Measurements from ENCODE around the gene RBM14.
"Not testable (repeated sequence)": the region's sequence is repeated elsewhere in the genome, so short reads cannot be mapped to it uniquely, and the experiment has no call there.

RBM14 gene

GRCh38 chr11:66579017-66579606, 37.3 kb upstream of the RBM14 start:
- peak overlapping the region; percentile 23 for H3K9ac ChIP-seq (ENCODE audit: insufficient read length, low read depth)
- TF ChIP-seq YY1 (IDR thresholded peaks at IDR 0.05; ENCODE audit: insufficient read depth, insufficient read length) = no peak
- peaks cover 20% of the 10 kb centered on the region for H3K9me3 ChIP-seq (ENCODE audit: insufficient read depth, low read length)
- H3K4me1 ChIP-seq (ENCODE audit: insufficient read depth, insufficient read length) = peaks cover 3% of the 10 kb centered on the region
- H3K4me3 ChIP-seq (ENCODE audit: insufficient read length, low read depth) = no peak overlapping the region
- peaks cover 11% of the 10 kb centered on the region for H3K27me3 ChIP-seq (ENCODE audit: insufficient read depth, insufficient read length)
- peak; percentile 51 for DNase-seq (ENCODE audit: low read depth, low spot score)
- no peaks in the 10 kb centered on the region for H3K36me3 ChIP-seq (ENCODE audit: insufficient read depth, insufficient read length, low read length)

GRCh38 chr11:66580803-66581202, 35.6 kb upstream of the RBM14 start:
- Histone ChIP-seq H3K9ac (ENCODE audit: insufficient read length, low read depth) (no peak overlapping the region), H3K27me3 (ENCODE audit: insufficient read depth, insufficient read length) (peaks cover 11% of the 10 kb centered on the region), H3K4me1 (ENCODE audit: insufficient read depth, insufficient read length) (peaks cover 3% of the 10 kb centered on the region), H3K9me3 (ENCODE audit: insufficient read depth, low read length) (peaks cover 27% of the 10 kb centered on the region), H3K36me3 (ENCODE audit: insufficient read depth, insufficient read length, low read length) (no peaks in the 10 kb centered on the region), H3K4me3 (ENCODE audit: insufficient read length, low read depth) (no peak overlapping the region)
- DNase-seq (ENCODE audit: low read depth, low spot score) = no peak
- TF ChIP-seq SUZ12 (IDR thresholded peaks at IDR 0.05; ENCODE audit: extremely low read depth, insufficient read depth, insufficient read length) (no peak), YY1 (IDR thresholded peaks at IDR 0.05; ENCODE audit: insufficient read depth, insufficient read length) (no peak), ZNF274 (IDR thresholded peaks at IDR 0.05; ENCODE audit: low read depth, low read length) (no peak)

GRCh38 chr11:66581261-66581660, 35.2 kb upstream of the RBM14 start:
- Histone ChIP-seq H3K4me3 (ENCODE audit: insufficient read length, low read depth) (no peak overlapping the region), H3K27me3 (ENCODE audit: insufficient read depth, insufficient read length) (peaks cover 11% of the 10 kb centered on the region), H3K36me3 (ENCODE audit: insufficient read depth, insufficient read length, low read length) (no peaks in the 10 kb centered on the region), H3K9ac (ENCODE audit: insufficient read length, low read depth) (no peak overlapping the region), H3K4me1 (ENCODE audit: insufficient read depth, insufficient read length) (peaks cover 3% of the 10 kb centered on the region), H3K9me3 (ENCODE audit: insufficient read depth, low read length) (peaks cover 32% of the 10 kb centered on the region)
- TF ChIP-seq YY1 (IDR thresholded peaks at IDR 0.05; ENCODE audit: insufficient read depth, insufficient read length) = no peak
- TF ChIP-seq SUZ12 (IDR thresholded peaks at IDR 0.05; ENCODE audit: extremely low read depth, insufficient read depth, insufficient read length) = no peak
- no peak for TF ChIP-seq ZNF274 (IDR thresholded peaks at IDR 0.05; ENCODE audit: low read depth, low read length)
- no peak for DNase-seq (ENCODE audit: low read depth, low spot score)

GRCh38 chr11:66582565-66583147, 33.8 kb upstream of the RBM14 start:
- H3K4me1 ChIP-seq (ENCODE audit: insufficient read depth, insufficient read length); H3K9ac ChIP-seq (ENCODE audit: insufficient read length, low read depth); DNase-seq (ENCODE audit: low read depth, low spot score); H3K4me3 ChIP-seq (ENCODE audit: insufficient read length, low read depth); H3K36me3 ChIP-seq (ENCODE audit: insufficient read depth, insufficient read length, low read length): not testable (repeated sequence)
- H3K27me3 ChIP-seq (ENCODE audit: insufficient read depth, insufficient read length) = peaks cover 11% of the 10 kb centered on the region
- peaks cover 38% of the 10 kb centered on the region for H3K9me3 ChIP-seq (ENCODE audit: insufficient read depth, low read length)

- H3K9ac ChIP-seq (ENCODE audit: insufficient read length, low read depth); H3K27me3 ChIP-seq (ENCODE audit: insufficient read depth, insufficient read length); H3K4me3 ChIP-seq (ENCODE audit: insufficient read length, low read depth); H3K4me1 ChIP-seq (ENCODE audit: insufficient read depth, insufficient read length); H3K36me3 ChIP-seq (ENCODE audit: insufficient read depth, insufficient read length, low read length); DNase-seq (ENCODE audit: low read depth, low spot score): not testable (repeated sequence)
- peaks cover 46% of the 10 kb centered on the region for H3K9me3 ChIP-seq (ENCODE audit: insufficient read depth, low read length)
These were observed 31.0 kb upstream of the RBM14 start for GRCh38 chr11:66585447-66585846.

- Histone ChIP-seq H3K4me1 (ENCODE audit: insufficient read depth, insufficient read length) (no peaks in the 10 kb centered on the region), H3K9ac (ENCODE audit: insufficient read length, low read depth) (no peak overlapping the region), H3K27me3 (ENCODE audit: insufficient read depth, insufficient read length) (no peaks in the 10 kb centered on the region), H3K36me3 (ENCODE audit: insufficient read depth, insufficient read length, low read length) (no peaks in the 10 kb centered on the region), H3K4me3 (ENCODE audit: insufficient read length, low read depth) (no peak overlapping the region), H3K9me3 (ENCODE audit: insufficient read depth, low read length) (peaks cover 53% of the 10 kb centered on the region)
- DNase-seq (ENCODE audit: low read depth, low spot score) = no peak
- TF ChIP-seq YY1 (IDR thresholded peaks at IDR 0.05; ENCODE audit: insufficient read depth, insufficient read length) (no peak), SUZ12 (IDR thresholded peaks at IDR 0.05; ENCODE audit: extremely low read depth, insufficient read depth, insufficient read length) (no peak), ZNF274 (IDR thresholded peaks at IDR 0.05; ENCODE audit: low read depth, low read length) (no peak)
These were observed 30.3 kb upstream of the RBM14 start for GRCh38 chr11:66586136-66586535.

- H3K27me3 ChIP-seq (ENCODE audit: insufficient read depth, insufficient read length) = not testable (repeated sequence)
These were observed 27.1 kb upstream of the RBM14 start for GRCh38 chr11:66589315-66589714.

GRCh38 chr11:66589996-66590675, 26.3 kb upstream of the RBM14 start:
- Histone ChIP-seq H3K9ac (ENCODE audit: insufficient read length, low read depth) (no peak overlapping the region), H3K4me3 (ENCODE audit: insufficient read length, low read depth) (no peak overlapping the region), H3K36me3 (ENCODE audit: insufficient read depth, insufficient read length, low read length) (peaks cover 2% of the 10 kb centered on the region), H3K27me3 (ENCODE audit: insufficient read depth, insufficient read length) (peaks cover 8% of the 10 kb centered on the region), H3K9me3 (ENCODE audit: insufficient read depth, low read length) (peaks cover 50% of the 10 kb centered on the region), H3K4me1 (ENCODE audit: insufficient read depth, insufficient read length) (peaks cover 8% of the 10 kb centered on the region)
- no peak for TF ChIP-seq ZNF274 (IDR thresholded peaks at IDR 0.05; ENCODE audit: low read depth, low read length)
- no peak for TF ChIP-seq SUZ12 (IDR thresholded peaks at IDR 0.05; ENCODE audit: extremely low read depth, insufficient read depth, insufficient read length)
- TF ChIP-seq YY1 (IDR thresholded peaks at IDR 0.05; ENCODE audit: insufficient read depth, insufficient read length) = no peak
- DNase-seq (ENCODE audit: low read depth, low spot score) = no peak

More at GRCh38 chr11:66589315-66589714, 27.1 kb upstream of the RBM14 start:
- peaks cover 56% of the 10 kb centered on the region for H3K9me3 ChIP-seq (ENCODE audit: insufficient read depth, low read length)
- not testable (repeated sequence) for H3K4me1 ChIP-seq (ENCODE audit: insufficient read depth, insufficient read length); H3K4me3 ChIP-seq (ENCODE audit: insufficient read length, low read depth); H3K36me3 ChIP-seq (ENCODE audit: insufficient read depth, insufficient read length, low read length); DNase-seq (ENCODE audit: low read depth, low spot score); H3K9ac ChIP-seq (ENCODE audit: insufficient read length, low read depth)

All from NT2/D1 (cell line).